SK-N-SH (cell line): ENCODE data around the gene PRR15L. TPM values are rescaled to one million over a fixed set of nuclear protein-coding genes. Genes with fewer than 3 reads are reported as not detected.
A peak's percentile ranks its signal among the peaks of the same experiment; 100 is the strongest.

Experiments
- CTCF ChIA-PET: fragments of 300-600, 350-600 bp; formaldehyde crosslinking; extraction: SDS; loops from one replicate; lab custom pipeline; 2021; lab: Yijun Ruan, JAX
- POLR2A ChIA-PET: fragments of 350-600 bp; sonication (Branson Sonifier 250); formaldehyde crosslinking; extraction: SDS; loops from one replicate; lab custom pipeline; 2020; ENCODE audit warnings: antibody characterized with exemption, inconsistent platforms; lab: Yijun Ruan, JAX
- DNase-seq: peaks from one replicate; pipeline ENCODE4 v3.0.0; 2012
- H2AFZ ChIP-seq: fragments of 200-600 bp; sonication (generic); 2 replicates; pipeline ENCODE4 v1.8.1; 2016; ENCODE audit warnings: antibody characterized with exemption, mild to moderate bottlenecking, low read depth
- H3F3A ChIP-seq: fragments of 200-600 bp; sonication (generic); replicated peaks from 2 replicates; pipeline ENCODE3; 2016; ENCODE audit warnings: antibody characterized with exemption, mild to moderate bottlenecking; ENCODE audit not compliant: insufficient read depth
- H3K27ac ChIP-seq, 2 experiments: fragments of 200-500 bp in 1 of 2; fragments of 200-600 bp in 1 of 2; sonication (Bioruptor generic) in 1 of 2; sonication (generic), shearing (Covaris generic) in 1 of 2; 2 replicates each; pipeline versions ENCODE4 v1.5.1 to v1.6.1; 2014 to 2016; ENCODE audit warnings: low read depth in 2 of 2, inconsistent platforms in 1 of 2, low read length in 1 of 2, mild to moderate bottlenecking in 1 of 2, mixed read lengths in 1 of 2
- H3K27me3 ChIP-seq: fragments of 200-600 bp; sonication (generic), shearing (Covaris generic); 2 replicates; pipeline ENCODE4 v1.6.1; 2016; ENCODE audit warnings: mixed run types; ENCODE audit not compliant: insufficient read depth
- H3K36me3 ChIP-seq, 2 experiments: fragments of 200-500 bp in 1 of 2; fragments of 200-600 bp in 1 of 2; sonication (Bioruptor generic) in 1 of 2; sonication (generic) in 1 of 2; replicated peaks in 1 of 2; 2 replicates each; pipeline versions ENCODE3 to v1.5.1; 2014 to 2016; ENCODE audit warnings: low read length in 1 of 2, mild to moderate bottlenecking in 1 of 2; ENCODE audit not compliant: insufficient read depth in 2 of 2, control insufficient read depth in 1 of 2
- H3K4me1 ChIP-seq, 2 experiments: fragments of 200-500 bp in 1 of 2; fragments of 200-600 bp in 1 of 2; sonication (Bioruptor generic) in 1 of 2; sonication (generic), shearing (Covaris generic) in 1 of 2; 2 replicates each; pipeline versions ENCODE4 v1.5.1 to v1.6.1; 2014 to 2016; ENCODE audit warnings: low read depth in 1 of 2, low read length in 1 of 2, mixed run types in 1 of 2; ENCODE audit not compliant: insufficient read depth in 2 of 2, control insufficient read depth in 1 of 2
- H3K4me2 ChIP-seq: fragments of 200-600 bp; sonication (generic), shearing (Covaris generic); 2 replicates; pipeline ENCODE4 v1.6.1; 2017; ENCODE audit warnings: mixed run types
- H3K4me3 ChIP-seq, 2 experiments: fragments of 200-500 bp in 1 of 2; fragments of 200-600 bp in 1 of 2; sonication (Bioruptor generic) in 1 of 2; sonication (generic), shearing (Covaris generic) in 1 of 2; 2 replicates each; pipeline versions ENCODE4 v1.5.1 to v1.8.1; 2014 to 2016; ENCODE audit warnings: low read depth in 2 of 2, inconsistent platforms in 1 of 2, low read length in 1 of 2, mild to moderate bottlenecking in 1 of 2, mixed read lengths in 1 of 2, moderate library complexity in 1 of 2
- H3K79me2 ChIP-seq: fragments of 200-600 bp; sonication (generic); 2 replicates; pipeline ENCODE4 v1.8.1; 2017; ENCODE audit warnings: mild to moderate bottlenecking; ENCODE audit not compliant: insufficient read depth
- H3K9ac ChIP-seq: fragments of 200-600 bp; sonication (generic); 2 replicates; pipeline ENCODE4 v1.6.1; 2017; ENCODE audit warnings: mixed run types
- H3K9me2 ChIP-seq: fragments of 200-600 bp; sonication (generic); 2 replicates; pipeline ENCODE4 v1.6.1; 2017; ENCODE audit warnings: mixed run types
- H3K9me3 ChIP-seq: fragments of 200-600 bp; sonication (generic); 2 replicates; pipeline ENCODE4 v1.6.1; 2017; ENCODE audit warnings: mixed run types, mild to moderate bottlenecking, moderate library complexity
- H4K20me1 ChIP-seq: fragments of 200-600 bp; sonication (generic); 2 replicates; pipeline ENCODE4 v1.6.1; 2017; ENCODE audit warnings: mild to moderate bottlenecking, mixed run types; ENCODE audit not compliant: insufficient read depth
- CHD2 ChIP-seq: fragments of 150-350 bp; IDR thresholded peaks from 2 replicates; pipeline ENCODE4 v1.6.1; 2018; ENCODE audit warnings: low read length; ENCODE audit not compliant: partially characterized antibody
- CTCF ChIP-seq: fragments of 200-600 bp; sonication (generic); IDR thresholded peaks from 2 replicates; pipeline ENCODE4 v1.6.1; 2017; ENCODE audit warnings: antibody characterized with exemption, mild to moderate bottlenecking, moderate library complexity
- ELF1 ChIP-seq: IDR thresholded peaks from 2 replicates; pipeline ENCODE4 v1.4.0; 2012
- EP300 ChIP-seq, 2 experiments: IDR thresholded peaks; 2 replicates each; pipeline versions ENCODE4 v1.4.0 to v1.6.1; 2012; ENCODE audit warnings: borderline replicate concordance in 1 of 2, low read depth in 1 of 2, low read length in 1 of 2
- FOSL2 ChIP-seq: IDR thresholded peaks from 2 replicates; pipeline ENCODE4 v1.4.0; 2012; ENCODE audit warnings: low read depth, mild to moderate bottlenecking, moderate library complexity, borderline replicate concordance
- FOXJ3 ChIP-seq: sonication (generic); formaldehyde crosslinking; IDR thresholded peaks from 2 replicates; pipeline ENCODE4 v1.5.1; 2020; ENCODE audit warnings: mild to moderate bottlenecking, missing genetic modification reagents
- FOXM1 ChIP-seq: IDR thresholded peaks from 2 replicates; pipeline ENCODE4 v1.4.0; 2012; ENCODE audit warnings: low read depth, mild to moderate bottlenecking
- GATA2 ChIP-seq: sonication (generic); formaldehyde crosslinking; IDR thresholded peaks from 2 replicates; pipeline ENCODE4 v1.5.0; 2020; ENCODE audit warnings: mild to moderate bottlenecking, missing genetic modification reagents
- IRF3 ChIP-seq: fragments of 150-350 bp; IDR thresholded peaks from 2 replicates; pipeline ENCODE4 v1.6.1; 2016; ENCODE audit warnings: mild to moderate bottlenecking, low read depth, low read length
- JUND ChIP-seq: IDR thresholded peaks from 2 replicates; pipeline ENCODE4 v1.4.0; 2012
- MAX ChIP-seq: IDR thresholded peaks from 2 replicates; pipeline ENCODE4 v1.4.0; 2012; ENCODE audit warnings: low read depth
- MEF2A ChIP-seq: IDR thresholded peaks from 2 replicates; pipeline ENCODE4 v1.4.0; 2012; ENCODE audit warnings: low read depth, borderline replicate concordance
- MXI1 ChIP-seq: IDR thresholded peaks from 2 replicates; pipeline ENCODE4 v1.6.1; 2012; ENCODE audit warnings: mild to moderate bottlenecking, low read depth, low read length, improper control_type of control experiment
- PBX3 ChIP-seq: IDR thresholded peaks from 2 replicates; pipeline ENCODE4; 2012
- POLR2AphosphoS5 ChIP-seq: IDR thresholded peaks from 2 replicates; pipeline ENCODE4 v1.6.1; 2012; ENCODE audit warnings: low read depth, low read length
- RAD21 ChIP-seq: IDR thresholded peaks from 2 replicates; pipeline ENCODE4 v1.6.1; 2012; ENCODE audit warnings: mild to moderate bottlenecking, low read length
- REST ChIP-seq: IDR thresholded peaks from 2 replicates; pipeline ENCODE4 v1.6.1; 2012; ENCODE audit warnings: mild to moderate bottlenecking, low read depth, low read length, moderate library complexity
- RFX5 ChIP-seq: IDR thresholded peaks from 2 replicates; pipeline ENCODE4 v1.6.1; 2012; ENCODE audit warnings: mild to moderate bottlenecking, improper control_type of control experiment, low read length
- SIN3A ChIP-seq: IDR thresholded peaks from 2 replicates; pipeline ENCODE4 v1.6.1; 2012; ENCODE audit warnings: low read depth, mild to moderate bottlenecking, low read length, moderate library complexity, borderline replicate concordance
- SMC3 ChIP-seq: IDR thresholded peaks from 2 replicates; pipeline ENCODE4 v1.6.1; 2012; ENCODE audit warnings: low read depth, low read length, improper control_type of control experiment
- USF1 ChIP-seq: IDR thresholded peaks from 2 replicates; pipeline ENCODE4 v1.4.0; 2012; ENCODE audit warnings: low read depth, borderline replicate concordance
- WGBS: methylation state at CpG from one replicate; pipeline ENCODE4 v1.1.6; 2017; ENCODE audit warnings: low lambda C conversion rate; 5-methylcytosine and 5-hydroxymethylcytosine counted together
- polyA plus RNA-seq, 3 experiments: library from polyadenylated mRNA; depleted of rRNA; stranded (reverse); fragments of >200 nt; gene quantifications; 2 replicates each; pipeline ENCODE4 v1.2.3, GENCODE V29; 2012

The PRR15L gene
- polyA plus RNA-seq, 1 of the 3 experiments (the other 2 are of a cell fraction): not detected

- TF ChIP-seq JUND (no peak), EP300 (IDR thresholded peaks at IDR 0.05; ENCODE audit: borderline replicate concordance in 1 of 2, low read depth in 1 of 2, low read length in 1 of 2) (no peak), ELF1 (no peak)
Measured at GRCh38 chr17:47948706-47949196, 8.9 kb downstream of the PRR15L start (continued).

- Histone ChIP-seq H3K9me3 (no peaks in the 10 kb centered on the region), H3K4me2 (no peak overlapping the region), H3K4me1 (peaks cover 11 to 16% of the 10 kb centered on the region in 2 experiments), H3K36me3 (peaks cover 3 to 34% of the 10 kb centered on the region in 2 experiments), H2AFZ (no peak overlapping the region), H3K9me2 (no peaks in the 10 kb centered on the region), H3K79me2 (peaks cover 11% of the 10 kb centered on the region; the same call in 1 of the 2 replicates), H3K4me3 (no peak overlapping the region; a peak in 1 of 4 replicates), H4K20me1 (no peaks in the 10 kb centered on the region), H3K27me3 (no peaks in the 10 kb centered on the region), H3K9ac (no peak overlapping the region), H3K27ac (peak overlapping the region in 1 of 2 experiments; percentile 7; a peak in 1 of 4 replicates), H3F3A (peaks cover 14% of the 10 kb centered on the region)
- peak; percentile 86 for DNase-seq
- CTCF ChIA-PET: interaction anchor here (0.6 to 41.6 kb wide), 37 partner anchors 9 to 1487 kb away, joined by 3 to 1216 read pairs (median 4); partner anchors contain the start of genes CBX1, CDK5RAP3, LRRC46 and MRPL10
- WGBS: 11% methylated on average over 2 of the region's 2 CpGs
- POLR2A ChIA-PET: interaction anchor here (0.5 to 1.8 kb wide), 2 partner anchors 9 to 24 kb away, joined by 3 to 8 read pairs; partner anchors contain the start of gene CDK5RAP3
- TF ChIP-seq IRF3 (no peak), REST (no peak), RFX5 (0 out of 2 replicates have a peak, but pooled peaks have one; percentile 48), RAD21 (peak; percentile 50), CHD2 (peak; percentile 22), PBX3 (peak; percentile 93), SMC3 (peak; percentile 37), GATA2 (CRISPR knock-in tag) (no peak), MAX (peak; percentile 61), SIN3A (peak; percentile 84; the same call in 1 of the 2 replicates), FOXJ3 (CRISPR knock-in tag) (no peak), MEF2A (no peak), ELF1 (no peak), FOSL2 (peak; percentile 77), MXI1 (peak; percentile 92), JUND (peak; percentile 66; the same call in 1 of the 2 replicates), USF1 (peak; percentile 54; the same call in 1 of the 2 replicates), CTCF (peak; percentile 99), FOXM1 (0 out of 2 replicates have a peak, but pooled peaks have one; percentile 34), POLR2AphosphoS5 (peak; percentile 13; the same call in 1 of the 2 replicates)
Measured at GRCh38 chr17:47946929-47947397, 10.7 kb downstream of the PRR15L start.
